Osteocyte (in vitro differentiated cells): Measurements from ENCODE around the gene OR10A3. TPM values are rescaled to one million over a fixed set of nuclear protein-coding genes. Genes with fewer than 3 reads are reported as not detected.
A peak's percentile ranks its signal among the peaks of the same experiment; 100 is the strongest.
"Not testable (repeated sequence)": the region's sequence is repeated elsewhere in the genome, so short reads cannot be mapped to it uniquely, and the experiment has no call there.

Experiments used
- DNase-seq: peaks from one replicate; pipeline ENCODE4 v3.0.0; 2021; ENCODE audit warnings: mixed read lengths; ENCODE audit not compliant: unreplicated experiment; ENCODE audit errors: extremely low spot score
- H3K27ac Mint-ChIP-seq: one replicate; pipeline ENCODE4 v1.8.0; 2021; ENCODE audit warnings: mild to moderate bottlenecking, mixed read lengths; ENCODE audit not compliant: unreplicated experiment
- H3K27me3 Mint-ChIP-seq: one replicate; pipeline ENCODE4 v1.8.0; 2021; ENCODE audit warnings: mixed read lengths; ENCODE audit not compliant: unreplicated experiment
- H3K36me3 Mint-ChIP-seq: one replicate; pipeline ENCODE4 v1.8.0; 2021; ENCODE audit warnings: mixed read lengths; ENCODE audit not compliant: unreplicated experiment
- H3K4me1 Mint-ChIP-seq: one replicate; pipeline ENCODE4 v1.8.0; 2021; ENCODE audit warnings: mixed read lengths; ENCODE audit not compliant: unreplicated experiment
- H3K4me3 Mint-ChIP-seq: one replicate; pipeline ENCODE4 v1.8.0; 2021; ENCODE audit warnings: mild to moderate bottlenecking, moderate library complexity, mixed read lengths; ENCODE audit not compliant: unreplicated experiment
- H3K9me3 Mint-ChIP-seq: one replicate; pipeline ENCODE4 v1.8.0; 2021; ENCODE audit warnings: mixed read lengths; ENCODE audit not compliant: unreplicated experiment
- long read RNA-seq: library from polyadenylated mRNA; unstranded; transcript quantifications from one replicate; pipeline ENCODE4 v2.0.0, GENCODE V29; 2021
- total RNA-seq: library from RNA; stranded (reverse); gene quantifications from 2 replicates; pipeline ENCODE4 v1.2.1, GENCODE V29; 2021
- TF ChIP-seq, protein P1 (sequence below): fragments of 200-600 bp; sonication (generic); IDR thresholded peaks from 2 replicates; pipeline ENCODE4 v1.5.0; 2021; ENCODE audit warnings: antibody characterized with exemption, mild to moderate bottlenecking, moderate library complexity

The OR10A3 gene, protein sequence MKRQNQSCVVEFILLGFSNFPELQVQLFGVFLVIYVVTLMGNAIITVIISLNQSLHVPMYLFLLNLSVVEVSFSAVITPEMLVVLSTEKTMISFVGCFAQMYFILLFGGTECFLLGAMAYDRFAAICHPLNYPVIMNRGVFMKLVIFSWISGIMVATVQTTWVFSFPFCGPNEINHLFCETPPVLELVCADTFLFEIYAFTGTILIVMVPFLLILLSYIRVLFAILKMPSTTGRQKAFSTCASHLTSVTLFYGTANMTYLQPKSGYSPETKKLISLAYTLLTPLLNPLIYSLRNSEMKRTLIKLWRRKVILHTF
- total RNA-seq = not detected in 2 replicates
- long read RNA-seq = 0 reads

DNA sequence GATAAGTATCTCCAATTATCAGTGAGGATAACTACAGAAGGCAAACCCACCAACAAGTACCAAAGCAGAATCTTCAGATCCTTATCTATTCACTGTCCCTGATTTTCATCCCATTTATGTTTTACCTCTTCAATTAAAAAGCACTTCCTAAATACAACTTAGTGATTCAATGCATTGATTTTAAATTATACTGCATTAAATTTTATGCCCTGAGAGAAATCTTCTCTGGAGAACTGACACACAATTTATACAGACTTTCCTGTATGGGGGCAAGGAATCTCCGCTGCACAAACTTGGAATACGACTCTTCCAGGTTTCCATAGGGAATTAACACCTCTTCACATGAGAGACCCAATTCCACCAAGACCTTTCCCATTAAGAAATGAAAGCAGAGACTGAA lies at the start of gene OR10A3:
TSS of gene OR10A3 (minus strand) at position 101 of the 400 bp plus-strand sequence. CDS start 2,188 bp downstream, outside the sequence.
- TF ChIP-seq, protein P1, sequence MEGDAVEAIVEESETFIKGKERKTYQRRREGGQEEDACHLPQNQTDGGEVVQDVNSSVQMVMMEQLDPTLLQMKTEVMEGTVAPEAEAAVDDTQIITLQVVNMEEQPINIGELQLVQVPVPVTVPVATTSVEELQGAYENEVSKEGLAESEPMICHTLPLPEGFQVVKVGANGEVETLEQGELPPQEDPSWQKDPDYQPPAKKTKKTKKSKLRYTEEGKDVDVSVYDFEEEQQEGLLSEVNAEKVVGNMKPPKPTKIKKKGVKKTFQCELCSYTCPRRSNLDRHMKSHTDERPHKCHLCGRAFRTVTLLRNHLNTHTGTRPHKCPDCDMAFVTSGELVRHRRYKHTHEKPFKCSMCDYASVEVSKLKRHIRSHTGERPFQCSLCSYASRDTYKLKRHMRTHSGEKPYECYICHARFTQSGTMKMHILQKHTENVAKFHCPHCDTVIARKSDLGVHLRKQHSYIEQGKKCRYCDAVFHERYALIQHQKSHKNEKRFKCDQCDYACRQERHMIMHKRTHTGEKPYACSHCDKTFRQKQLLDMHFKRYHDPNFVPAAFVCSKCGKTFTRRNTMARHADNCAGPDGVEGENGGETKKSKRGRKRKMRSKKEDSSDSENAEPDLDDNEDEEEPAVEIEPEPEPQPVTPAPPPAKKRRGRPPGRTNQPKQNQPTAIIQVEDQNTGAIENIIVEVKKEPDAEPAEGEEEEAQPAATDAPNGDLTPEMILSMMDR = no peak
- H3K27me3 Mint-ChIP-seq = peaks cover 19% of the 10 kb centered on the region
- peaks cover 7% of the 10 kb centered on the region for H3K36me3 Mint-ChIP-seq
- H3K4me1 Mint-ChIP-seq = no peaks in the 10 kb centered on the region
- H3K27ac Mint-ChIP-seq = no peak within 1 kb of the TSS
- H3K9me3 Mint-ChIP-seq = peaks cover 18% of the 10 kb centered on the region
- H3K4me3 Mint-ChIP-seq = no peak within 1 kb of the TSS
- no peak for DNase-seq

DNA sequence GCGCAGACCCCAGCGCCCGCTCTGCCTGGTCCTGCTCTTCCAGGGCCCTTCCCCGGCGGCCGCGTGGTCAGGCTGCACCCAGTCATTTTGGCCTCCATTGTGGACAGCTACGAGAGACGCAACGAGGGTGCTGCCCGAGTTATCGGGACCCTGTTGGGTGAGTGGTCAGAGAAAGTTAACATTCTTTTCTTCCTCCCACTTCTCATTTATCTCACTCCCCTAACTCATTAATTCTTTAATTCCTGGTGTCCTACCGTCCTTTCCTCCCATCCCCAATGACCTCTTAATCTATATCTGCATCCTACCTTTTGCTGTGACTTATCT lies 46.0 kb upstream of the OR10A3 start:
- Mint-ChIP-seq H3K4me3 (peak overlapping the region; percentile 87), H3K27ac (peak overlapping the region; percentile 68), H3K4me1 (peaks cover 27% of the 10 kb centered on the region), H3K36me3 (peaks cover 17% of the 10 kb centered on the region)
- H3K27me3 Mint-ChIP-seq, DNase-seq, H3K9me3 Mint-ChIP-seq: not testable (repeated sequence)

DNA sequence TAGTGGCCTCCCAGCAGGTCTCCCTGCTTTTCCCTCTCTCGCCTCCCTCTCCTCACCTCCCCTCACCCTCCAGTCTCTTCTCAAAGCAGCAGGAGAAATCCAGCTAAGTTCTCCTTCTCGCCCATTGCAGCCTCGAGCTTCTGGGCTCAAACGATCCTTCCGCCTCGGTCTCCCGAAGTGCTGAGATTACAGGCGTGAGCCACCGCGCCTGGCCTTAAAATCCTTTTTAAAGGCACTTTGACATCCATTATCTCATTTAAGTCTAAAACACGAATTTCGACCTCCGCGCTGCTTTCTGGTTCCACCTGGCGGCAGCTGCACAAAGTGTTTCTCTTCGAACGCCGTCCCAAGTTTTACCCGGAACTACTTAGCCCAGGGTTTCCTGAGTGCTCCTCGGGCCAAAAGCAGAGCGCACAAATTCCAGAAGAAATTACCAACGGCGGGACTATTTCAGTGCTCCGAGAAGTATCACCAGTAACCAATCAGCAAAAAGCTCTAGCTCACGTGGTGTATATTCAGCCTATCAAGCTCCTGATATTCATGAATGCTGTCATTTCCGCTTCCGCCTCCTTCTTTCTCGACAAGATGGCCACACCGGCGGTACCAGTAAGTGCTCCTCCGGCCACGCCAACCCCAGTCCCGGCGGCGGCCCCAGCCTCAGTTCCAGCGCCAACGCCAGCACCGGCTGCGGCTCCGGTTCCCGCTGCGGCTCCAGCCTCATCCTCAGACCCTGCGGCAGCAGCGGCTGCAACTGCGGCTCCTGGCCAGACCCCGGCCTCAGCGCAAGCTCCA lies 45.5 kb upstream of the OR10A3 start, which contains the start of gene EIF3F:
TSS of gene EIF3F (plus strand) at position 570 of the 792 bp plus-strand sequence. CDS start at position 586, 16 bp downstream.
- Mint-ChIP-seq H3K4me1 (peaks cover 27% of the 10 kb centered on the region), H3K27me3 (no peaks in the 10 kb centered on the region), H3K9me3 (no peaks in the 10 kb centered on the region), H3K36me3 (peaks cover 13% of the 10 kb centered on the region), H3K4me3 (peak within 1 kb of the TSS; percentile 87), H3K27ac (peak within 1 kb of the TSS; percentile 96)
- TF ChIP-seq, protein P1 = peak; percentile 97
- DNase-seq = peak; percentile 96

DNA sequence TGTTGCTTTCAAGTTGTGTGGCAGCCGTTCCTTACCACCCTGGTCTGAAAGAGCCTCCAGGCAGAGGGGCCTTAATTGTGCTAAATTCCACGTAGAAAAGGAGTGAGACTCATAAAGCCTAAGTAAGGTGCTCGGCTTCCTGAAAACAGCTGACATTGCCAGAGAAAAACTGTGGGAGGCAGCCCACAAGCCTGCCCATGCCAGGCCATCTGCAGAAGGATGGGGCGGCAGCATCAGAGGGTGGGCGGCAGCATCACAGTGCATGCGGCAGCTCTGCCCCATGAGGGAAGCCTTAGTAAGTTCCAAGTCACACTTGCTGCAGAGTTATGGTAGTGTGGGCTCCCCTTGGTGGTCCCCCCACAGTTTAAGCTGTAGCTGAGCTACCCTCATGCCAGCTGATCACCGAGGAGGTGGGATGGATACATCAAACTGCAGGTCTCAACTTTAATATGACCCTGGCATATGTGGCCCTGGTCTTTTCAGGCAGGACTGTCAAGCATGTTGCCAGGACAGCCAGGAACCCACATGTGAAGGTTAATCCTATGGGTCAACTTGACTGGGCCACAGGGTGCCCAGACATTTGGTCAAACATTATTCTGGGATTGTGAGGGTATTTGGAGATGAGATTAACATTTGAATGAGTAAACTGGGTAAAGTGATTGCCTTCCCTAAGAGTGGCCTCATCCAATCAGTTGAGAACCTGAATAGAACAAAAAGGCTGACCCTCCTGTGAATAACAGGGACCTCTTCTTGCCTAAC lies 42.5 kb upstream of the OR10A3 start:
- Mint-ChIP-seq H3K27me3 (no peaks in the 10 kb centered on the region), H3K4me1 (peaks cover 21% of the 10 kb centered on the region), H3K36me3 (peaks cover 3% of the 10 kb centered on the region), H3K4me3 (no peak overlapping the region), H3K27ac (no peak overlapping the region), H3K9me3 (no peaks in the 10 kb centered on the region)
- TF ChIP-seq, protein P1 = no peak
- no peak for DNase-seq

DNA sequence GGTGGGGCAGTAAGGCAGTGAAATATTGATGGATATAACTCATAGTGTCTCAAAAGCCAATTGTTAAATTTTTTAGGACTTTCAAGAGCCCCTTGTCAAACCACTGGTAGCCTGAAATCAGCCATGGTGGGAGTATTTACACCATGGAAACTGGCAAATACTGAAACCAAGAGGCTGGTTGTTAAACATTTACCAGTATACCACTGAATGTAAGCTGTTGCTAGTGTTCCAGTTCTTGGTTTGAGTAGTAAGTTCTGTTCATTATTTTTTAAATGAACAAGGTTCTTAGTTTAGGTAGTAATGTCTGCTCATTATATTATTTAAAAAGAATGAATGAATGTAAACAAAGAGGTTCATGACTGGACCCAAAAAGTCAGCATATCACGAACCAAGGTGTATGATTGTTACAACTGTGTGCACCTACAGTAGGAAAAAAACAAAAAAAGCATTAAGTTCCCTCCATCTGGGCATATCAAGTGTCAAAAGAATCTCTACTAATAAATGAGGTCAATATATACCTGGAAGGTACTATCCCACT lies 41.1 kb upstream of the OR10A3 start:
- TF ChIP-seq, protein P1 = no peak
- Mint-ChIP-seq H3K27ac (no peak overlapping the region), H3K4me1 (peaks cover 21% of the 10 kb centered on the region), H3K36me3 (no peaks in the 10 kb centered on the region), H3K4me3 (no peak overlapping the region), H3K9me3 (no peaks in the 10 kb centered on the region), H3K27me3 (no peaks in the 10 kb centered on the region)
- DNase-seq = no peak
